GM23338 (cell line): ENCODE results near the gene UBL5. TPM values are rescaled to one million over a fixed set of nuclear protein-coding genes. Genes with fewer than 3 reads are reported as not detected.

Experiments
- ATAC-seq: fragments of 200-7000 bp; cut with Tn5 transposase; 3 replicates; pipeline ENCODE4 v1.9.1; 2020
- DNase-seq: peaks from one replicate; pipeline ENCODE4 v3.0.0-alpha.2; 2015; ENCODE audit warnings: low spot score
- H2AFZ ChIP-seq: fragments of 200-600 bp; sonication (generic); 2 replicates; pipeline ENCODE4 v1.8.0; 2016; ENCODE audit warnings: antibody characterized with exemption, mild to moderate bottlenecking, moderate library complexity
- H3F3A ChIP-seq: fragments of 200-600 bp; sonication (generic); replicated peaks from 2 replicates; pipeline ENCODE4 v1.8.0; 2017; ENCODE audit warnings: antibody characterized with exemption, mixed run types, low read depth
- H3K27ac ChIP-seq: fragments of 200-600 bp; sonication (generic); 2 replicates; pipeline ENCODE4 v1.6.1; 2016; ENCODE audit warnings: low read depth
- H3K27me3 ChIP-seq: fragments of 200-600 bp; sonication (generic); 2 replicates; pipeline ENCODE4 v1.8.0; 2016; ENCODE audit warnings: mild to moderate bottlenecking, mixed run types, moderate library complexity; ENCODE audit not compliant: insufficient read depth
- H3K36me3 ChIP-seq: fragments of 200-600 bp; sonication (generic); 2 replicates; pipeline ENCODE4 v1.8.0; 2016; ENCODE audit warnings: mild to moderate bottlenecking; ENCODE audit not compliant: insufficient read depth
- H3K4me1 ChIP-seq: fragments of 200-600 bp; sonication (generic); 2 replicates; pipeline ENCODE4 v1.8.0; 2016; ENCODE audit warnings: mild to moderate bottlenecking, moderate library complexity; ENCODE audit not compliant: insufficient read depth
- H3K4me2 ChIP-seq: fragments of 200-600 bp; sonication (generic); 2 replicates; pipeline ENCODE4 v1.7.1; 2017; ENCODE audit warnings: mixed run types
- H3K4me3 ChIP-seq: fragments of 200-600 bp; sonication (generic); 2 replicates; pipeline ENCODE4 v1.6.1; 2016; ENCODE audit warnings: mixed run types
- H3K79me2 ChIP-seq: fragments of 200-600 bp; sonication (generic); replicated peaks from 2 replicates; pipeline ENCODE4 v1.8.0; 2017; ENCODE audit warnings: mild to moderate bottlenecking; ENCODE audit not compliant: insufficient read depth
- H3K9me2 ChIP-seq: fragments of 200-600 bp; sonication (generic); 2 replicates; pipeline ENCODE4 v1.8.0; 2017; ENCODE audit not compliant: insufficient read depth
- H4K20me1 ChIP-seq: fragments of 200-600 bp; sonication (generic); replicated peaks from 2 replicates; pipeline ENCODE4 v1.8.0; 2017; ENCODE audit warnings: mild to moderate bottlenecking; ENCODE audit not compliant: insufficient read depth
- H3K27ac Mint-ChIP-seq: 2 replicates; pipeline ENCODE4 v1.8.0; 2020; ENCODE audit warnings: inconsistent platforms, mild to moderate bottlenecking, moderate library complexity, mixed read lengths
- H3K27me3 Mint-ChIP-seq: 3 replicates; pipeline ENCODE4 v1.8.0; 2022; ENCODE audit warnings: low read depth, mild to moderate bottlenecking, moderate library complexity, mixed read lengths, inconsistent platforms; ENCODE audit not compliant: insufficient read depth, poor library complexity
- H3K36me3 Mint-ChIP-seq: 3 replicates; pipeline ENCODE4 v1.8.0; 2021; ENCODE audit warnings: low read depth, mild to moderate bottlenecking, inconsistent platforms, moderate library complexity, mixed read lengths
- H3K4me1 Mint-ChIP-seq: 3 replicates; pipeline ENCODE4 v1.8.0; 2020; ENCODE audit warnings: mild to moderate bottlenecking, inconsistent platforms, mixed read lengths
- H3K4me3 Mint-ChIP-seq: 3 replicates; pipeline ENCODE4 v1.8.0; 2021; ENCODE audit warnings: moderate library complexity, mild to moderate bottlenecking, inconsistent platforms, mixed read lengths
- H3K9me3 Mint-ChIP-seq: 3 replicates; pipeline ENCODE4 v1.8.0; 2020; ENCODE audit warnings: moderate library complexity, mild to moderate bottlenecking, inconsistent platforms, mixed read lengths
- CREB1 ChIP-seq: fragments of 250-450 bp; sonication (Bioruptor Pico); IDR thresholded peaks from 2 replicates; pipeline ENCODE4 v1.5.0; 2020; ENCODE audit warnings: low read depth, mild to moderate bottlenecking, moderate library complexity
- EZH2 ChIP-seq: fragments of 200-600 bp; sonication (generic); IDR thresholded peaks from one replicate; pipeline ENCODE4 v1.8.0; 2017; ENCODE audit warnings: antibody characterized with exemption, mild to moderate bottlenecking, low read depth; ENCODE audit not compliant: unreplicated experiment
- EZH2phosphoT487 ChIP-seq: fragments of 200-600 bp; sonication (generic); IDR thresholded peaks from one replicate; pipeline ENCODE4 v1.8.1; 2018; ENCODE audit warnings: antibody characterized with exemption; ENCODE audit not compliant: unreplicated experiment
- NANOG ChIP-seq: IDR thresholded peaks from 2 replicates; pipeline ENCODE4 v1.6.1; 2016; ENCODE audit warnings: antibody characterized with exemption, borderline replicate concordance
- POLR2AphosphoS5 ChIP-seq: IDR thresholded peaks from 2 replicates; pipeline ENCODE4 v1.6.1; 2016; ENCODE audit warnings: antibody characterized with exemption, low read depth
- STAT1 ChIP-seq: IDR thresholded peaks from one replicate; pipeline ENCODE4 v1.6.1; 2016; ENCODE audit warnings: antibody characterized with exemption; ENCODE audit not compliant: unreplicated experiment
- ZNF331 ChIP-seq: fragments of 250-450 bp; sonication (Bioruptor Pico); IDR thresholded peaks from 2 replicates; pipeline ENCODE4 v1.5.0; 2020; ENCODE audit warnings: low read depth, mild to moderate bottlenecking, moderate library complexity
- polyA plus RNA-seq: library from polyadenylated mRNA; unstranded; fragments of >200 nt; fragmentation: Nextera tagmentation; extraction: Ambion mirVana; gene quantifications from 2 replicates; pipeline ENCODE4 v1.2.1, GENCODE V29; 2016
- total RNA-seq: library from RNA; depleted of rRNA; stranded (reverse); fragments of >200 nt; shearing (Covaris generic); gene quantifications from 2 replicates; pipeline ENCODE4 v1.2.3, GENCODE V29; 2014
- TF ChIP-seq, protein P1 (sequence below): fragments of 250-450 bp; sonication (Bioruptor Pico); IDR thresholded peaks from 2 replicates; pipeline ENCODE4 v1.5.0; 2020; ENCODE audit warnings: mild to moderate bottlenecking, moderate library complexity
- TF ChIP-seq, protein P2 (sequence below): IDR thresholded peaks from 2 replicates; pipeline ENCODE4 v1.6.1; 2016; ENCODE audit warnings: antibody characterized with exemption
- TF ChIP-seq, protein P3 (sequence below): IDR thresholded peaks from one replicate; pipeline ENCODE4 v1.6.1; 2018; ENCODE audit warnings: antibody characterized with exemption; ENCODE audit not compliant: unreplicated experiment

The UBL5 gene
- total and polyA plus RNA-seq, 2 experiments from 2014 or later = 304 to 1,371 TPM

DNA sequence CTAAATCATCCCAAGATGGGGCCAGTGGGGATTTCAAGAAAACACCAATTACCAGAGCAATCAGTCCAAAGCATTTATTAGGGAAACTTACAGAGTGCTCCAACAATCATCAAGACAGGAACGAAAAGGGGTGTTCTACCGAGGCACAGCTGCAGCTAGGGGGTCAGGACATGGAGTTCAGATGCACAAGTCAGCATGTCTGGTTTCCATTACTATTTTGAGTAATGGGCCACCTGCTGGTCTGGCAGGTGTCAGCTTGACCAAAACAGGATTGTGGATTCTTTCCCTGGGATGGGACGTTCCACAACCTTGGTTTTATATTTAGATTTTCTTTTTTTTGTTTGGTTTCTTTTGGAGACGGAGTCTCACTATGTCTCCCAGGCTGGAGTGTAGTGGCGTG lies 3.9 kb upstream of the UBL5 start:
- no peaks in the 10 kb centered on the region for H3K9me2 ChIP-seq
- no peak for TF ChIP-seq ZNF331 (CRISPR knock-in tag)
- no peak for TF ChIP-seq CREB1 (CRISPR knock-in tag)
- no peak for TF ChIP-seq STAT1
- TF ChIP-seq EZH2 = no peak
- no peak for TF ChIP-seq POLR2AphosphoS5
- Mint-ChIP-seq H3K4me3 (no peak overlapping the region; the same call in 2 of the 3 replicates), H3K27me3 (peaks cover 11% of the 10 kb centered on the region), H3K9me3 (no peaks in the 10 kb centered on the region; the same call in 2 of the 3 replicates), H3K4me1 (peaks cover 14% of the 10 kb centered on the region), H3K36me3 (peaks cover 14% of the 10 kb centered on the region), H3K27ac (peak overlapping the region; percentile 32; the same call in 1 of the 2 replicates)
- no peak overlapping the region for H3K27ac ChIP-seq
- peaks cover 9% of the 10 kb centered on the region for H3K4me1 ChIP-seq
- H2AFZ ChIP-seq = no peak overlapping the region
- ATAC-seq (no peak), DNase-seq (no peak)
- no peaks in the 10 kb centered on the region; the same call in 1 of the 2 replicates for H4K20me1 ChIP-seq
- peaks cover 29% of the 10 kb centered on the region for H3K79me2 ChIP-seq
- H3K27me3 ChIP-seq = no peaks in the 10 kb centered on the region
- H3F3A ChIP-seq = peaks cover 17% of the 10 kb centered on the region
- H3K4me3 ChIP-seq = no peak overlapping the region
- H3K36me3 ChIP-seq = no peaks in the 10 kb centered on the region
- H3K4me2 ChIP-seq = no peak overlapping the region

DNA sequence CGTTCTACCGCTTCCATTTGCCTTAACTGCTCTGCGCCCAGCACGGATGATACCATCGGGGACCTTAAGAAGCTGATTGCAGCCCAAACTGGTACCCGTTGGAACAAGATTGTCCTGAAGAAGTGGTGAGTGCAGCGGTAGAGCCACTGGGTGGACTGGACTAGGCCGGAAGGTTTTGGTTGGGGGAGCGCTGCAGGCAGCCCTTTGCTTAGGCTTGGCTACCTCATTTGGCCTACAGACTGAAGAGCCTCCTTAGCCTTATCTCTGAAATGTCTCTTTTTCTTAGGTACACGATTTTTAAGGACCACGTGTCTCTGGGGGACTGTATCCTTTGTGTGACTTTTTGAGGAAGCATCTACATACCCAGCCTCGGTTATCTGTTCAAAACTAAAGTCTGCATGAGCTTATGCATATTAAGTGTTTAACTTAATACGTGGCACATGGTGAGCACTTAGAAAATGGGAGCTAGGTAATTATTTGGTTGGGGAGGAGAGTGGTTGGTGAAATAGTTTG lies 889 bp downstream of the UBL5 start:
- ATAC-seq = no peak
- TF ChIP-seq, protein P1, sequence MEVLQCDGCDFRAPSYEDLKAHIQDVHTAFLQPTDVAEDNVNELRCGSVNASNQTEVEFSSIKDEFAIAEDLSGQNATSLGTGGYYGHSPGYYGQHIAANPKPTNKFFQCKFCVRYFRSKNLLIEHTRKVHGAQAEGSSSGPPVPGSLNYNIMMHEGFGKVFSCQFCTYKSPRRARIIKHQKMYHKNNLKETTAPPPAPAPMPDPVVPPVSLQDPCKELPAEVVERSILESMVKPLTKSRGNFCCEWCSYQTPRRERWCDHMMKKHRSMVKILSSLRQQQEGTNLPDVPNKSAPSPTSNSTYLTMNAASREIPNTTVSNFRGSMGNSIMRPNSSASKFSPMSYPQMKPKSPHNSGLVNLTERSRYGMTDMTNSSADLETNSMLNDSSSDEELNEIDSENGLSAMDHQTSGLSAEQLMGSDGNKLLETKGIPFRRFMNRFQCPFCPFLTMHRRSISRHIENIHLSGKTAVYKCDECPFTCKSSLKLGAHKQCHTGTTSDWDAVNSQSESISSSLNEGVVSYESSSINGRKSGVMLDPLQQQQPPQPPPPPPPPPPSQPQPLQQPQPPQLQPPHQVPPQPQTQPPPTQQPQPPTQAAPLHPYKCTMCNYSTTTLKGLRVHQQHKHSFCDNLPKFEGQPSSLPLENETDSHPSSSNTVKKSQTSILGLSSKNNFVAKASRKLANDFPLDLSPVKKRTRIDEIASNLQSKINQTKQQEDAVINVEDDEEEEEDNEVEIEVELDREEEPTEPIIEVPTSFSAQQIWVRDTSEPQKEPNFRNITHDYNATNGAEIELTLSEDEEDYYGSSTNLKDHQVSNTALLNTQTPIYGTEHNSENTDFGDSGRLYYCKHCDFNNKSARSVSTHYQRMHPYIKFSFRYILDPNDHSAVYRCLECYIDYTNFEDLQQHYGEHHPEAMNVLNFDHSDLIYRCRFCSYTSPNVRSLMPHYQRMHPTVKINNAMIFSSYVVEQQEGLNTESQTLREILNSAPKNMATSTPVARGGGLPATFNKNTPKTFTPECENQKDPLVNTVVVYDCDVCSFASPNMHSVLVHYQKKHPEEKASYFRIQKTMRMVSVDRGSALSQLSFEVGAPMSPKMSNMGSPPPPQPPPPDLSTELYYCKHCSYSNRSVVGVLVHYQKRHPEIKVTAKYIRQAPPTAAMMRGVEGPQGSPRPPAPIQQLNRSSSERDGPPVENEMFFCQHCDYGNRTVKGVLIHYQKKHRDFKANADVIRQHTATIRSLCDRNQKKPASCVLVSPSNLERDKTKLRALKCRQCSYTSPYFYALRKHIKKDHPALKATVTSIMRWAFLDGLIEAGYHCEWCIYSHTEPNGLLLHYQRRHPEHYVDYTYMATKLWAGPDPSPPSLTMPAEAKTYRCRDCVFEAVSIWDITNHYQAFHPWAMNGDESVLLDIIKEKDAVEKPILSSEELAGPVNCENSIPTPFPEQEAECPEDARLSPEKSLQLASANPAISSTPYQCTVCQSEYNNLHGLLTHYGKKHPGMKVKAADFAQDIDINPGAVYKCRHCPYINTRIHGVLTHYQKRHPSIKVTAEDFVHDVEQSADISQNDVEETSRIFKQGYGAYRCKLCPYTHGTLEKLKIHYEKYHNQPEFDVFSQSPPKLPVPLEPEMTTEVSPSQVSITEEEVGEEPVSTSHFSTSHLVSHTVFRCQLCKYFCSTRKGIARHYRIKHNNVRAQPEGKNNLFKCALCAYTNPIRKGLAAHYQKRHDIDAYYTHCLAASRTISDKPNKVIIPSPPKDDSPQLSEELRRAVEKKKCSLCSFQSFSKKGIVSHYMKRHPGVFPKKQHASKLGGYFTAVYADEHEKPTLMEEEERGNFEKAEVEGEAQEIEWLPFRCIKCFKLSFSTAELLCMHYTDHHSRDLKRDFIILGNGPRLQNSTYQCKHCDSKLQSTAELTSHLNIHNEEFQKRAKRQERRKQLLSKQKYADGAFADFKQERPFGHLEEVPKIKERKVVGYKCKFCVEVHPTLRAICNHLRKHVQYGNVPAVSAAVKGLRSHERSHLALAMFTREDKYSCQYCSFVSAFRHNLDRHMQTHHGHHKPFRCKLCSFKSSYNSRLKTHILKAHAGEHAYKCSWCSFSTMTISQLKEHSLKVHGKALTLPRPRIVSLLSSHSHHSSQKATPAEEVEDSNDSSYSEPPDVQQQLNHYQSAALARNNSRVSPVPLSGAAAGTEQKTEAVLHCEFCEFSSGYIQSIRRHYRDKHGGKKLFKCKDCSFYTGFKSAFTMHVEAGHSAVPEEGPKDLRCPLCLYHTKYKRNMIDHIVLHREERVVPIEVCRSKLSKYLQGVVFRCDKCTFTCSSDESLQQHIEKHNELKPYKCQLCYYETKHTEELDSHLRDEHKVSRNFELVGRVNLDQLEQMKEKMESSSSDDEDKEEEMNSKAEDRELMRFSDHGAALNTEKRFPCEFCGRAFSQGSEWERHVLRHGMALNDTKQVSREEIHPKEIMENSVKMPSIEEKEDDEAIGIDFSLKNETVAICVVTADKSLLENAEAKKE (CRISPR knock-in tag) = no peak
- TF ChIP-seq CREB1 (CRISPR knock-in tag) (no peak), EZH2phosphoT487 (no peak), STAT1 (no peak), EZH2 (no peak), NANOG (no peak), ZNF331 (CRISPR knock-in tag) (no peak)
- TF ChIP-seq, protein P2, sequence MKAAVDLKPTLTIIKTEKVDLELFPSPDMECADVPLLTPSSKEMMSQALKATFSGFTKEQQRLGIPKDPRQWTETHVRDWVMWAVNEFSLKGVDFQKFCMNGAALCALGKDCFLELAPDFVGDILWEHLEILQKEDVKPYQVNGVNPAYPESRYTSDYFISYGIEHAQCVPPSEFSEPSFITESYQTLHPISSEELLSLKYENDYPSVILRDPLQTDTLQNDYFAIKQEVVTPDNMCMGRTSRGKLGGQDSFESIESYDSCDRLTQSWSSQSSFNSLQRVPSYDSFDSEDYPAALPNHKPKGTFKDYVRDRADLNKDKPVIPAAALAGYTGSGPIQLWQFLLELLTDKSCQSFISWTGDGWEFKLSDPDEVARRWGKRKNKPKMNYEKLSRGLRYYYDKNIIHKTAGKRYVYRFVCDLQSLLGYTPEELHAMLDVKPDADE = no peak
- TF ChIP-seq, protein P3, sequence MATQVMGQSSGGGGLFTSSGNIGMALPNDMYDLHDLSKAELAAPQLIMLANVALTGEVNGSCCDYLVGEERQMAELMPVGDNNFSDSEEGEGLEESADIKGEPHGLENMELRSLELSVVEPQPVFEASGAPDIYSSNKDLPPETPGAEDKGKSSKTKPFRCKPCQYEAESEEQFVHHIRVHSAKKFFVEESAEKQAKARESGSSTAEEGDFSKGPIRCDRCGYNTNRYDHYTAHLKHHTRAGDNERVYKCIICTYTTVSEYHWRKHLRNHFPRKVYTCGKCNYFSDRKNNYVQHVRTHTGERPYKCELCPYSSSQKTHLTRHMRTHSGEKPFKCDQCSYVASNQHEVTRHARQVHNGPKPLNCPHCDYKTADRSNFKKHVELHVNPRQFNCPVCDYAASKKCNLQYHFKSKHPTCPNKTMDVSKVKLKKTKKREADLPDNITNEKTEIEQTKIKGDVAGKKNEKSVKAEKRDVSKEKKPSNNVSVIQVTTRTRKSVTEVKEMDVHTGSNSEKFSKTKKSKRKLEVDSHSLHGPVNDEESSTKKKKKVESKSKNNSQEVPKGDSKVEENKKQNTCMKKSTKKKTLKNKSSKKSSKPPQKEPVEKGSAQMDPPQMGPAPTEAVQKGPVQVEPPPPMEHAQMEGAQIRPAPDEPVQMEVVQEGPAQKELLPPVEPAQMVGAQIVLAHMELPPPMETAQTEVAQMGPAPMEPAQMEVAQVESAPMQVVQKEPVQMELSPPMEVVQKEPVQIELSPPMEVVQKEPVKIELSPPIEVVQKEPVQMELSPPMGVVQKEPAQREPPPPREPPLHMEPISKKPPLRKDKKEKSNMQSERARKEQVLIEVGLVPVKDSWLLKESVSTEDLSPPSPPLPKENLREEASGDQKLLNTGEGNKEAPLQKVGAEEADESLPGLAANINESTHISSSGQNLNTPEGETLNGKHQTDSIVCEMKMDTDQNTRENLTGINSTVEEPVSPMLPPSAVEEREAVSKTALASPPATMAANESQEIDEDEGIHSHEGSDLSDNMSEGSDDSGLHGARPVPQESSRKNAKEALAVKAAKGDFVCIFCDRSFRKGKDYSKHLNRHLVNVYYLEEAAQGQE = no peak

More for the DNA sequence above, 889 bp downstream of the UBL5 start:
- Histone ChIP-seq H3K27ac (no peak overlapping the region), H3K79me2 (peaks cover 53% of the 10 kb centered on the region), H3K4me1 (peaks cover 5% of the 10 kb centered on the region; the same call in 1 of the 2 replicates), H4K20me1 (peaks cover 8% of the 10 kb centered on the region), H3K4me2 (peak overlapping the region; percentile 98), H3K4me3 (peak overlapping the region; percentile 81), H3K27me3 (no peaks in the 10 kb centered on the region), H3K9me2 (no peaks in the 10 kb centered on the region), H3K36me3 (no peaks in the 10 kb centered on the region), H2AFZ (no peak overlapping the region), H3F3A (peaks cover 13% of the 10 kb centered on the region)
- Mint-ChIP-seq H3K27ac (peak overlapping the region; percentile 74), H3K9me3 (no peaks in the 10 kb centered on the region; the same call in 2 of the 3 replicates), H3K4me3 (peak overlapping the region; percentile 96), H3K27me3 (peaks cover 5% of the 10 kb centered on the region), H3K4me1 (peaks cover 9% of the 10 kb centered on the region), H3K36me3 (peaks cover 24% of the 10 kb centered on the region)
- DNase-seq = no peak
